Measurements from ENCODE around the gene CNGA4.
A peak's percentile ranks its signal among the peaks of the same experiment; 100 is the strongest.
"Not testable (repeated sequence)": the region's sequence is repeated elsewhere in the genome, so short reads cannot be mapped to it uniquely, and the experiment has no call there.

CNGA4 gene

DNA sequence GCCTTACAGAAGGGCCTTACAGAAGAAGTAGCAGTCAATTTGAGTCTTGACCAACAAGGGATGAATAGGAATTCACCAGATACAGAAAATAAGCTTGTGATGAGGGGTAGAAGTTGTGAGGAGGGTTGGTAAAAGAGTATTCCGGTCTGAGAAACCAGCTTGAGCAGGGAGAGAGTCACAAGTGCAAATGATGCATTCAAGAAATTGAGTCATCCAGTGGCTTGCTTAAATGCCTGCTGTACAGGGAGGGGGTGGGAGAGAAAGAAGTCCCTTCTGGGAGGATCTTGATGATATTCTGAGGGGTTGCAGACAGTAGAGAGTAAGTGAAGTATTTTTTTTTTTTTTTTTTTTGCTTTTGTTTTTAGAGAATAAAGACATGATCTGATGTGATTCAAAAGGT lies 29.9 kb downstream of the CNGA4 start:
- no peak for DNase-seq (ENCODE audit: low spot score)

DNA sequence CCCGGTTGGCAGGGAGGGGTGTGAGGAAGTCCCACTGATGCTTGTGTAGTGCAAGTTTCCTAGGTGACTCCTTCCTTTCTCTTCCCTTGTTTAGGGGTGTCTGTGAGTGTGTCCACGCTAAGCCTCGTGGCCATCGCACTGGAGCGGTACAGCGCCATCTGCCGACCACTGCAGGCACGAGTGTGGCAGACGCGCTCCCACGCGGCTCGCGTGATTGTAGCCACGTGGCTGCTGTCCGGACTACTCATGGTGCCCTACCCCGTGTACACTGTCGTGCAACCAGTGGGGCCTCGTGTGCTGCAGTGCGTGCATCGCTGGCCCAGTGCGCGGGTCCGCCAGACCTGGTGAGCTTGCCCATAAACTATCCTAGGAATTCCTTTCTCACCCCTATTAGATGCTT lies 31.1 kb downstream of the CNGA4 start:
- peak; percentile 52 for DNase-seq (ENCODE audit: low spot score)

DNA sequence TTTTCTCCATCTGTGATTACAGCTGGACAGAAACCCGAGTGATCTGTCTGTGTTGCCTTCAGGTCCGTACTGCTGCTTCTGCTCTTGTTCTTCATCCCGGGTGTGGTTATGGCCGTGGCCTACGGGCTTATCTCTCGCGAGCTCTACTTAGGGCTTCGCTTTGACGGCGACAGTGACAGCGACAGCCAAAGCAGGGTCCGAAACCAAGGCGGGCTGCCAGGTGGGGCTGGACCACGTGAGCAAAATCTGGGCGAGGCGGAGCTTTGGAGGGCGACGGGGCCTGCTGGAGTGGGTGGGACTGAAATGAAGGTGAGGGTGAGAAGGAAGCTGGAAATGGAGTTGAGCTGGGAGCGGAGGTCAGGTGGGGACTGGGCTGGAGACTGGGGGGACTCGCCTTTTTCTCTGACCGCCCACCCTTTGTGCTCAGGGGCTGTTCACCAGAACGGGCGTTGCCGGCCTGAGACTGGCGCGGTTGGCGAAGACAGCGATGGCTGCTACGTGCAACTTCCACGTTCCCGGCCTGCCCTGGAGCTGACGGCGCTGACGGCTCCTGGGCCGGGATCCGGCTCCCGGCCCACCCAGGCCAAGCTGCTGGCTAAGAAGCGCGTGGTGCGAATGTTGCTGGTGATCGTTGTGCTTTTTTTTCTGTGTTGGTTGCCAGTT lies 31.8 kb downstream of the CNGA4 start:
- DNase-seq (ENCODE audit: low spot score): no peak

DNA sequence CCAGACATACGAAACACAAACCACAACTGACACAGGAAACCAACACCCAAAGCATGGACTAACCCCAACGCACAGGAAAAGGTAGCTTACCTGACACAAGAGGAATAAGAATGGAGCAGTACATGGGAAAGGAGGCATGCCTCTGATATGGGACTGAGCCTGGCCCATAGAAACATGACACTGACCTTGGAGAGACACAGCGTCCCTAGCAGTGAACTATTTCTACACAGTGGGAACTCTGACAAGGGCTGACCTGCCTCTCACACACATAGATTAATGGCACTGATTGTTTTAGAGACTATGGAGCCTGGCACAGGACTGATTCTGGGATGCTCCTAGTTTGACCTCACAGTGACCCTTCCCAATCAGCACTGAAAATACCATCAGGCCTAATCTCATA lies 32.7 kb downstream of the CNGA4 start:
- no peak for DNase-seq (ENCODE audit: low spot score)

DNA sequence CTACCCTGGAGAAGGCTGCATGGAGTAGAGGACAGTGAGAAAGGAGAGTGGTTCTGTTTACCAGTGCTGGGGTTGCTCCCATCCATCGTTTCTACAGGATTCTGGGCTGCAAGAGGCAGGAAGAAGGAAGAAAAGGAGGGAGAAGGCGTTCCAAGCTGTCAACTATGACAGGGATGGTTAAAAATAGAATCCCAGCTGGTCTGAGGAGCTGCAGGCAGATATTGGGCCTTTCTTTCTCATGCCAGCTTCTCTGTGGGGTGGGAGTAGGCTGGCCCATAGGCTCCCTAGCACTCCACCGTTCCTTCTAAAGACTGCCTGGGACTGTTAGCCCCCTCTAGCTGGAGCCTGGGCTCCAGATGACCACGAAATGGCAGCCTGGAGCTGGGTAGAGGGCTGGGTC lies 34.3 kb downstream of the CNGA4 start:
- DNase-seq (ENCODE audit: low spot score): no peak

DNA sequence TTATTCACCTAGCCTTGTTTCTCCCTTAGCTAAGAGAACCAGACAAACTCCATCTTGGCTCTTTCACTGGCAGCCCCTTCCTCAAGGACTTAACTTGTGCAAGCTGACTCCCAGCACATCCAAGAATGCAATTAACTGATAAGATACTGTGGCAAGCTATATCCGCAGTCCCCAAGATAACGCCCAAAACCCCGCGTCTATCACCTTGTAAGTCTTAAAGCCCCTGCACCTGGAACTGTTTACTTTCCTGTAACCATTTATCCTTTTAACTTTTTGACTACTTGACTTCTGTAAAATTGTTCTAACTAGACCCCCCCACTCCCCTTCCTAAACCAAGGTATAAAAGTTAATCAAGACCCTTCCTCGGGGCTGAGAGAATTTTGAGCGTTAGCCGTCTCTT lies 41.9 kb downstream of the CNGA4 start:
- DNase-seq (ENCODE audit: low spot score): not testable (repeated sequence)

DNA sequence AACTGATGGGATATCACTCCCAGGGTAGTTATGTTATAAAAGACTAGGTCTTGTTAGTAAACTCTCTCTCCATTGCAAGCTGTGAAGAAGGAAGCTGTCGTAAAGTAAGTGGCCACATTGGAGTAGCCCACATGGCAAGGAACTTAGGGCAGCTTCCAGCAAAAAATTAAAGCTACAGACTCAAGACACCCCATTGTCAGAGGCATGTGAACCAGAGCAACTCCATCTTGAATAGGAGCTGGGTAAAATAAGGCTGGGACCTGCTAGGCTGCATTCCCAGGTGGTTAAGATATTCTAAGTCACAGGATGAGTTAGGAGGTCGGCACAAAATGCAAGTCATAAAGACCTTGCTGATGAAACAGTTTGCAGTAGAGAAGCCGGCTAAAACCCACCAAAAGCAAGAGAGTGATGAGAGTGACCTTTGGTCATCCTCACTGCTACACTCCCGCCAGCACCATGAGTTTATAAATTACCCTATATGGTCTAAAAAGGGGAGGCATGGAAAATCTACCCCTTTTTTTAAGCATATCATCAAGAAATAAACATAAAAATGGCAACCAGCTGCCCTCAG lies 44.6 kb downstream of the CNGA4 start:
- no peak for DNase-seq (ENCODE audit: low spot score)

DNA sequence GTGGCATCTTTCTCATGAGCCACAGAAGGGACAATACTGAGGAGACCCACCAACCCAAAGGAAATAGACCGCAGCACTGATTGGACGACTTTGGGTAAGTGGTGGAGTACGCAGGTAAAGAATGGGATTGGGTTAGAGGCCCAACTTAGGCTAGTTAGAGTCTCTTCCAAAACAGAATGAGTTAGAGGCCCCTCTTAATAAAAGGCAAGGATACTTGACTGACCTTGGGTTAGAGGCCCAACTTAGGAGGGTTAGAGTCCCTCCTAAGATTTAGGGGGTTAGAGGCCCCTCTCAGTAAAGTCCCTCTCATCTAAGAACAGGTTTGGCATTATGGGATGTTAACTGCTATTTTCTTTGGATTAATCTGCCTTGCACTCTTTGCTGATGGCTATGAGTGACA lies 45.4 kb downstream of the CNGA4 start:
- DNase-seq (ENCODE audit: low spot score): no peak

DNA sequence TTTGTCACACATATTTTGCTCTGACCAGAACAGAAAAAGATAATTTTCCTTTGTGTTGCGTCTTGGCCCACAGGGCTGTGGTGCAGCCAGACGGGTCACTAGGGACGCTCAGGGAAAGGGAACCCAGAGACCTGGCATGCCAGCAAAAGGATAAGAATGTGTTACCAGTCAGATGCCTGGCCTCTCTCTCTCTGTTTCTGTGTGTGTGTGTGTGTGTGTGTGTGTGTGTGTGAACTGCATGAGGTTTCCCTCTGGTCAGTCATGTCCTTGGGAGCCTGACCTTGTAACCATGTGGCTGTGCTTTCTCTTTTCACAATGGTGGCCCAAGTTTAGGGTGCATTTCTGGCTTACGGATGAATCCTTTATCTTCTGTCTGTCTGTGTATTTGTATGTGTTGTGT lies 46.1 kb downstream of the CNGA4 start:
- DNase-seq (ENCODE audit: low spot score): no peak
